ENCODE measurements around the gene ZNF37A. TPM values are rescaled to one million over a fixed set of nuclear protein-coding genes. Genes with fewer than 3 reads are reported as not detected.

The ZNF37A gene
- total RNA-seq (10 to 100 TPM; 19.3 to 37.1 (median 23.7) TPM), polyA plus RNA-seq (1 to 10 TPM; 2.1 to 5.1 (median 3.0) TPM)

- WGBS, 2 donors, result 0 to 1% methylated on average over 59 of the region's 59 CpGs
- peaks cover 10 to 39% (median 24%) of the 10 kb centered on the region in 4 donors for H3K36me3 ChIP-seq
Observed at GRCh38 chr10:38094158-38094926, at the start of gene ZNF37A. Gene ZNF37A (plus strand): TSS chr10:38094337. CDS start chr10:38096618, 2,281 bp downstream.

GRCh38 chr10:38045129-38045528 lies 49.0 kb upstream of the ZNF37A start:
- TF ChIP-seq POLR2A (IDR thresholded peaks at IDR 0.05) (no peak), POLR2AphosphoS5 (IDR thresholded peaks at IDR 0.05) (no peak), CTCF (IDR thresholded peaks at IDR 0.05) (no peak)
- peaks cover 0 to 43% (median 4%) of the 10 kb centered on the region in 4 donors for H3K36me3 ChIP-seq
- no peak overlapping the region for H3K27ac ChIP-seq
- H3K4me3 ChIP-seq, result no peak overlapping the region
- H3K9me3 ChIP-seq, result no peaks in the 10 kb centered on the region
- no peaks in the 10 kb centered on the region for H3K4me1 ChIP-seq
- intact Hi-C loops (cut with DNase I), result no loop called here
- H3K27me3 ChIP-seq, result no peaks in the 10 kb centered on the region
- no peak for DNase-seq
- 50 to 79% methylated on average over 2 of the region's 2 CpGs for WGBS, 2 donors

More at GRCh38 chr10:38094158-38094926, at the start of gene ZNF37A:
- Histone ChIP-seq H3K4me3 (peak within 1 kb of the TSS; percentile 70 to 86 (median 76)), H3K9me3 (no peaks in the 10 kb centered on the region), H3K27me3 (no peaks in the 10 kb centered on the region), H3K27ac (peak within 1 kb of the TSS; percentile 88 to 92 (median 90)), H3K4me1 (peaks cover 0 to 20% (median 11%) of the 10 kb centered on the region in 4 donors)
- DNase-seq, result peak; percentile 96
- intact Hi-C loops (cut with DNase I), result loop anchor here (1.0 to 10.0 kb wide), 4 partner anchors 84 to 310 kb away; partner anchors contain the start of genes ZNF248, ZNF25 and ZNF33A
- TF ChIP-seq POLR2AphosphoS5 (IDR thresholded peaks at IDR 0.05) (peak; percentile 62 to 96 (median 73)), CTCF (IDR thresholded peaks at IDR 0.05) (no peak), POLR2A (IDR thresholded peaks at IDR 0.05) (peak in 1 of 2 donors; percentile 39)

GRCh38 chr10:38047666-38048065 lies 46.5 kb upstream of the ZNF37A start:
- Histone ChIP-seq H3K27me3 (no peaks in the 10 kb centered on the region), H3K4me3 (no peak overlapping the region), H3K36me3 (peaks cover 0 to 53% (median 4%) of the 10 kb centered on the region in 4 donors), H3K27ac (no peak overlapping the region), H3K4me1 (no peaks in the 10 kb centered on the region), H3K9me3 (peaks cover 0 to 6% (median 0%) of the 10 kb centered on the region in 4 donors)
- intact Hi-C loops (cut with DNase I), result no loop called here
- no peak for DNase-seq
- 85 to 93% methylated on average over 1 of the region's 1 CpG for WGBS, 2 donors
- no peak for TF ChIP-seq POLR2AphosphoS5 (IDR thresholded peaks at IDR 0.05)
- no peak for TF ChIP-seq CTCF (IDR thresholded peaks at IDR 0.05)
- no peak for TF ChIP-seq EP300 (IDR thresholded peaks at IDR 0.05)
- no peak for TF ChIP-seq POLR2A (IDR thresholded peaks at IDR 0.05)

- H3K27ac ChIP-seq, result no peak overlapping the region
- intact Hi-C loops (cut with DNase I), result no loop called here
- 93 to 100% methylated on average over 1 of the region's 1 CpG for WGBS, 2 donors
- H3K4me1 ChIP-seq, result no peaks in the 10 kb centered on the region
- H3K36me3 ChIP-seq, result peaks cover 9 to 58% (median 17%) of the 10 kb centered on the region in 4 donors
- H3K9me3 ChIP-seq, result peaks cover 0 to 15% (median 10%) of the 10 kb centered on the region in 4 donors
- TF ChIP-seq CTCF (IDR thresholded peaks at IDR 0.05) (no peak), POLR2AphosphoS5 (IDR thresholded peaks at IDR 0.05) (no peak), POLR2A (IDR thresholded peaks at IDR 0.05) (no peak), EP300 (IDR thresholded peaks at IDR 0.05) (no peak)
- no peaks in the 10 kb centered on the region for H3K27me3 ChIP-seq
- H3K4me3 ChIP-seq, result no peak overlapping the region
- DNase-seq, result no peak
Observed at GRCh38 chr10:38050212-38050611, 43.9 kb upstream of the ZNF37A start.

Measured in sigmoid colon (tissue), 7 donors.